ENCODE data around the gene GDF9. TPM values are rescaled to one million over a fixed set of nuclear protein-coding genes. Genes with fewer than 3 reads are reported as not detected.

GDF9 gene
- total RNA-seq, 1 experiment from 2014 or later: 0.59 TPM

DNA sequence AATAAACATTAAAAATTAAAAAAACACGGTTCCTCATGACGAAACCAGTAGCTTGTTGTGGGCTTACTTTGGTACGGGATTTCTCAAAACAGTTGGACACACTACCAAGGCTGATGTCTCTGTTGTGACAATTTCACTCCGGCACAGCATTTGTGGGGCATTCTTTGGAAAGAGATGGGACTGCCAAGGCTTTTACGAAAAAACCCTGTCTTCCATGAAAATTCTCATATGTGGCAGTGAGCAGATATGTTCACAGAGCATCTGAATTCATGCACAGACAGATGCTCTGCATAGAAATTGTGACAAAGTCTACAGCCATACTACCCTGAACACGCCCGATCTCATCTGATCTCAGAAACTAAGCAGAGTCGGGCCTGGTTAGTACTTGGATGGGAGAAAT is 18.0 kb downstream of the GDF9 start:
- H3K4me3 Mint-ChIP-seq (ENCODE audit: unreplicated experiment): no peak overlapping the region
- no TSS peak for BruUV-seq (replicated peaks)
- no peaks in the 10 kb centered on the region for H3K4me1 Mint-ChIP-seq (ENCODE audit: low read depth, unreplicated experiment)
- Histone ChIP-seq H3K9me3 (no peaks in the 10 kb centered on the region), H3K4me3 (ENCODE audit: low read depth, low read length) (no peak overlapping the region), H3K27me3 (replicated peaks; ENCODE audit: control insufficient read depth, insufficient read depth, low read length) (no peaks in the 10 kb centered on the region), H3K4me1 (no peaks in the 10 kb centered on the region), H3K36me3 (ENCODE audit: control insufficient read depth, insufficient read depth, low read length) (no peaks in the 10 kb centered on the region)
- DNase-seq: no peak
- no peaks in the 10 kb centered on the region for H3K9me3 Mint-ChIP-seq (ENCODE audit: unreplicated experiment)
- CTCF ChIA-PET: no interaction called here
- no peaks in the 10 kb centered on the region for H3K36me3 Mint-ChIP-seq (ENCODE audit: insufficient read depth, unreplicated experiment)
- no peak overlapping the region for H3K27ac Mint-ChIP-seq (ENCODE audit: unreplicated experiment)
- H3K27me3 Mint-ChIP-seq (ENCODE audit: insufficient read depth, unreplicated experiment): no peaks in the 10 kb centered on the region
- POLR2A ChIA-PET: no interaction called here
- intact Hi-C loops (cut with micrococcal nuclease; ENCODE audit: unreplicated experiment): no loop called here
- TF ChIP-seq, protein P1, sequence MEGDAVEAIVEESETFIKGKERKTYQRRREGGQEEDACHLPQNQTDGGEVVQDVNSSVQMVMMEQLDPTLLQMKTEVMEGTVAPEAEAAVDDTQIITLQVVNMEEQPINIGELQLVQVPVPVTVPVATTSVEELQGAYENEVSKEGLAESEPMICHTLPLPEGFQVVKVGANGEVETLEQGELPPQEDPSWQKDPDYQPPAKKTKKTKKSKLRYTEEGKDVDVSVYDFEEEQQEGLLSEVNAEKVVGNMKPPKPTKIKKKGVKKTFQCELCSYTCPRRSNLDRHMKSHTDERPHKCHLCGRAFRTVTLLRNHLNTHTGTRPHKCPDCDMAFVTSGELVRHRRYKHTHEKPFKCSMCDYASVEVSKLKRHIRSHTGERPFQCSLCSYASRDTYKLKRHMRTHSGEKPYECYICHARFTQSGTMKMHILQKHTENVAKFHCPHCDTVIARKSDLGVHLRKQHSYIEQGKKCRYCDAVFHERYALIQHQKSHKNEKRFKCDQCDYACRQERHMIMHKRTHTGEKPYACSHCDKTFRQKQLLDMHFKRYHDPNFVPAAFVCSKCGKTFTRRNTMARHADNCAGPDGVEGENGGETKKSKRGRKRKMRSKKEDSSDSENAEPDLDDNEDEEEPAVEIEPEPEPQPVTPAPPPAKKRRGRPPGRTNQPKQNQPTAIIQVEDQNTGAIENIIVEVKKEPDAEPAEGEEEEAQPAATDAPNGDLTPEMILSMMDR (IDR thresholded peaks at IDR 0.05; ENCODE audit: insufficient read depth in 1 of 2, low read depth in 1 of 2, low read length in 1 of 2, severe bottlenecking in 1 of 2, unreplicated experiment in 1 of 2): no peak

DNA sequence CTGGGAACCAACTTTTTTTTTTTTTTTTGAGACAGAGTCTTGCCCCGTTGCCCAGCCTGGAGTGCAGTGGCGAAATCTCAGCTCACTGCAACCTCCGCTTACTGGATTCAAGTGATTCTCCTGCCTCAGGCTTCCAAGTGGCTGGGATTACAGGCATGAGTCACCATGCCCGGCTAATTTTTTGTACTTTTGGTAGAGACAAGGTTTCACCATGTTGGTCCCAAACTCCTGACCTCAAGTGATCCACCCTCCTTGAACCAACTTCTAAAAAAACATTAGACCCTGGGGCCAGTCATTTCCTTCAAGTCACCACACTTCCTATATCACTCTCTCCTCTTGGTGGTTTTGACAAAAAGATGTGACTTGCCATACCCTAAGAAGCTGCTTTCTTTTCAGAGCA is 25.0 kb downstream of the GDF9 start:
- Mint-ChIP-seq H3K27me3 (ENCODE audit: insufficient read depth, unreplicated experiment) (no peaks in the 10 kb centered on the region), H3K4me3 (ENCODE audit: unreplicated experiment) (no peak overlapping the region), H3K9me3 (ENCODE audit: unreplicated experiment) (no peaks in the 10 kb centered on the region), H3K4me1 (ENCODE audit: low read depth, unreplicated experiment) (peaks cover 35% of the 10 kb centered on the region), H3K36me3 (ENCODE audit: insufficient read depth, unreplicated experiment) (peaks cover 7% of the 10 kb centered on the region), H3K27ac (ENCODE audit: unreplicated experiment) (no peak overlapping the region)
- Histone ChIP-seq H3K27me3 (replicated peaks; ENCODE audit: control insufficient read depth, insufficient read depth, low read length) (no peaks in the 10 kb centered on the region), H3K9me3 (no peaks in the 10 kb centered on the region), H3K4me3 (ENCODE audit: low read depth, low read length) (no peak overlapping the region), H3K4me1 (peaks cover 37% of the 10 kb centered on the region), H3K36me3 (ENCODE audit: control insufficient read depth, insufficient read depth, low read length) (no peaks in the 10 kb centered on the region)
- TF ChIP-seq, protein P1 (IDR thresholded peaks at IDR 0.05; ENCODE audit: insufficient read depth in 1 of 2, low read depth in 1 of 2, low read length in 1 of 2, severe bottlenecking in 1 of 2, unreplicated experiment in 1 of 2): no peak
- ChIA-PET POLR2A (interaction anchor here (0.9 kb wide), 1 partner anchor 24 kb away, joined by 4 read pairs; no protein-coding TSS in a partner anchor), CTCF (interaction anchor here (0.6 kb wide), 1 partner anchor 43 kb away, joined by 7 read pairs; no protein-coding TSS in a partner anchor)
- no peak for DNase-seq
- BruUV-seq (replicated peaks): no TSS peak
- intact Hi-C loops (cut with micrococcal nuclease; ENCODE audit: unreplicated experiment): no loop called here

DNA sequence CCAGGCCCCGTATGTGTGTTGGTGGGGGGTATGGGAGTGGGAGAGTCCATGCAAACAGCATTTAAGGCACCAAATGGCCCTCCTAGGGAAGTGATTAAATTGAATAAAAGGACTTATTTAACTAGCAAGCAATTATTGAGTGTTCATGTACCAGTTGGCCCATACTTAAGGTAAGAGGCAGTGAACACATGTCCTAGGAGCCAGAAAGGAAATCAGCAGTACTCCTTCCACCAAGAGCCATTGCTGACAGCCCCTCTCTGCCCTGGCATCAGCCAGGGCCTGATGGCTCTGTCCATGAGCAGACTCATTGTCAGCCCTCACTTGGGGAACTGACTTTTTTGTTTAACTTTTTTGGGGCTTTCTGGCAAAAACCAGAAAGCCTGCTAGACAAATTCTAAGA is 25.4 kb downstream of the GDF9 start:
- ChIA-PET POLR2A (no interaction called here), CTCF (interaction anchor here (0.6 kb wide), 1 partner anchor 43 kb away, joined by 7 read pairs; no protein-coding TSS in a partner anchor)
- Histone ChIP-seq H3K36me3 (ENCODE audit: control insufficient read depth, insufficient read depth, low read length) (no peaks in the 10 kb centered on the region), H3K9me3 (no peaks in the 10 kb centered on the region), H3K4me1 (peaks cover 37% of the 10 kb centered on the region), H3K4me3 (ENCODE audit: low read depth, low read length) (no peak overlapping the region), H3K27me3 (replicated peaks; ENCODE audit: control insufficient read depth, insufficient read depth, low read length) (no peaks in the 10 kb centered on the region)
- BruUV-seq (replicated peaks): no TSS peak
- Mint-ChIP-seq H3K4me3 (ENCODE audit: unreplicated experiment) (no peak overlapping the region), H3K27me3 (ENCODE audit: insufficient read depth, unreplicated experiment) (no peaks in the 10 kb centered on the region), H3K36me3 (ENCODE audit: insufficient read depth, unreplicated experiment) (peaks cover 7% of the 10 kb centered on the region), H3K4me1 (ENCODE audit: low read depth, unreplicated experiment) (peaks cover 35% of the 10 kb centered on the region), H3K9me3 (ENCODE audit: unreplicated experiment) (no peaks in the 10 kb centered on the region), H3K27ac (ENCODE audit: unreplicated experiment) (no peak overlapping the region)
- intact Hi-C loops (cut with micrococcal nuclease; ENCODE audit: unreplicated experiment): no loop called here
- TF ChIP-seq, protein P1 (IDR thresholded peaks at IDR 0.05; ENCODE audit: insufficient read depth in 1 of 2, low read depth in 1 of 2, low read length in 1 of 2, severe bottlenecking in 1 of 2, unreplicated experiment in 1 of 2): no peak
- DNase-seq: no peak

All from Caco-2 (cell line).